ENCODE data around the gene CDKN2B-AS1.

DNA sequence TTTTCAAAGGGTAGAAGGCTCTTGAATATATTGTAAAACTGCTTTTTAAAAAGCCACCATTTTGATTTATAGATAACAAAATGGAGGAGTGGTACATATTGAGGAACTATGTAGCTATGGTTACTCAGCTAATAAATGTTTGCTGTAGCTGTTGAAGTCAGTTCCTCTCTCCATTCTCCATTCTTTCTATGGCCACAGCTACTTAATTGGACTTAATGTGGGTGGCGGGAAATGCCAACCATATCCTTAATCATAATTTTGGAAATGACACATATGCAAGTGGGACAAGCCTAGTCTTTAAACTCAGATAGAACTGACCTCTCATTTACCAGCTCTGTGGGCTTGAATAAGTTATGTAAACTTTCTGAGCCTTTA lies 11.0 kb upstream of the CDKN2B-AS1 start:
- TF ChIP-seq, protein P1, sequence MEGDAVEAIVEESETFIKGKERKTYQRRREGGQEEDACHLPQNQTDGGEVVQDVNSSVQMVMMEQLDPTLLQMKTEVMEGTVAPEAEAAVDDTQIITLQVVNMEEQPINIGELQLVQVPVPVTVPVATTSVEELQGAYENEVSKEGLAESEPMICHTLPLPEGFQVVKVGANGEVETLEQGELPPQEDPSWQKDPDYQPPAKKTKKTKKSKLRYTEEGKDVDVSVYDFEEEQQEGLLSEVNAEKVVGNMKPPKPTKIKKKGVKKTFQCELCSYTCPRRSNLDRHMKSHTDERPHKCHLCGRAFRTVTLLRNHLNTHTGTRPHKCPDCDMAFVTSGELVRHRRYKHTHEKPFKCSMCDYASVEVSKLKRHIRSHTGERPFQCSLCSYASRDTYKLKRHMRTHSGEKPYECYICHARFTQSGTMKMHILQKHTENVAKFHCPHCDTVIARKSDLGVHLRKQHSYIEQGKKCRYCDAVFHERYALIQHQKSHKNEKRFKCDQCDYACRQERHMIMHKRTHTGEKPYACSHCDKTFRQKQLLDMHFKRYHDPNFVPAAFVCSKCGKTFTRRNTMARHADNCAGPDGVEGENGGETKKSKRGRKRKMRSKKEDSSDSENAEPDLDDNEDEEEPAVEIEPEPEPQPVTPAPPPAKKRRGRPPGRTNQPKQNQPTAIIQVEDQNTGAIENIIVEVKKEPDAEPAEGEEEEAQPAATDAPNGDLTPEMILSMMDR (IDR thresholded peaks at IDR 0.05) = no peak
- no peak for TF ChIP-seq POLR2A (IDR thresholded peaks at IDR 0.05)
